Ureter (tissue), 1 donor: ENCODE data around the gene SSUH2. TPM values are rescaled to one million over a fixed set of nuclear protein-coding genes. Genes with fewer than 3 reads are reported as not detected.
"Not testable (repeated sequence)": the region's sequence is repeated elsewhere in the genome, so short reads cannot be mapped to it uniquely, and the experiment has no call there.

Experiments used
- DNase-seq: peaks from one replicate; pipeline ENCODE4 v3.0.0-alpha.2; 2020; ENCODE audit warnings: low spot score
- total RNA-seq: library from RNA; stranded (reverse); gene quantifications from one replicate; pipeline ENCODE4 v1.2.4, GENCODE V29; 2023
- donor health status: DM: yes; HTN: yes; CAD: no.

Gene SSUH2
- total RNA-seq, 1 donor from 2014 or later, result 0.55 TPM

- DNase-seq, result peak; percentile 78
These were observed 14.0 kb upstream of the SSUH2 start for GRCh38 chr3:8658306-8659212.

GRCh38 chr3:8657804-8658305 is 13.3 kb upstream of the SSUH2 start:
- DNase-seq, result no peak

- DNase-seq, result no peak
These were observed 11.6 kb upstream of the SSUH2 start for GRCh38 chr3:8656240-8656639.

GRCh38 chr3:8655387-8655835 is 10.8 kb upstream of the SSUH2 start:
- DNase-seq, result no peak

- DNase-seq, result not testable (repeated sequence)
These were observed 10.2 kb upstream of the SSUH2 start for GRCh38 chr3:8654572-8655329.

- no peak for DNase-seq
These were observed 9.3 kb upstream of the SSUH2 start for GRCh38 chr3:8653800-8654408.

GRCh38 chr3:8652324-8652987 is 7.9 kb upstream of the SSUH2 start:
- no peak for DNase-seq

GRCh38 chr3:8651418-8652323 is 7.1 kb upstream of the SSUH2 start:
- DNase-seq, result no peak

GRCh38 chr3:8650583-8651416 is 6.2 kb upstream of the SSUH2 start:
- no peak for DNase-seq

- DNase-seq, result no peak
These were observed 5.2 kb upstream of the SSUH2 start for GRCh38 chr3:8649757-8650156.

- DNase-seq, result no peak
These were observed 4.5 kb upstream of the SSUH2 start for GRCh38 chr3:8648909-8649741.

- DNase-seq, result no peak
These were observed 2.8 kb upstream of the SSUH2 start for GRCh38 chr3:8647137-8647985.

- DNase-seq, result no peak
These were observed 1.8 kb upstream of the SSUH2 start for GRCh38 chr3:8646313-8646938.

- no peak for DNase-seq
These were observed 1.1 kb upstream of the SSUH2 start for GRCh38 chr3:8645712-8646111.

GRCh38 chr3:8643693-8644365 is 769 bp downstream of the SSUH2 start:
- DNase-seq, result no peak

- DNase-seq, result no peak
These were observed 2.6 kb downstream of the SSUH2 start for GRCh38 chr3:8642001-8642400.

- no peak for DNase-seq
These were observed 3.1 kb downstream of the SSUH2 start for GRCh38 chr3:8641472-8641871.
